Kidney (tissue), 14 donors: Measurements from ENCODE around the gene GNAO1. TPM values are rescaled to one million over a fixed set of nuclear protein-coding genes. Genes with fewer than 3 reads are reported as not detected.
A peak's percentile ranks its signal among the peaks of the same experiment; 100 is the strongest.

Experiments
- DNase-seq, 5 donors: peaks; one replicate each; pipeline ENCODE4 v3.0.0-alpha.2; 2013 to 2020
- FAIRE-seq: peaks from 2 replicates; lab custom pipeline; 2012; peaks lifted over from hg19 to GRCh38; lab: Jason Lieb, UNC
- H3K27ac ChIP-seq, 2 donors: one replicate each; pipeline ENCODE4 v1.7.0; 2013; ENCODE audit warnings: low read depth in 2 of 2, low read length in 2 of 2, inconsistent platforms in 1 of 2
- H3K27me3 ChIP-seq: one replicate; pipeline ENCODE4 v1.7.1; 2013; ENCODE audit warnings: low read length, inconsistent platforms; ENCODE audit not compliant: control insufficient read depth, insufficient read depth
- H3K36me3 ChIP-seq, 3 donors: one replicate each; pipeline versions ENCODE4 v1.7.0 to v1.7.1; 2013; ENCODE audit warnings: low read length in 3 of 3, control low read depth in 1 of 3, inconsistent platforms in 1 of 3; ENCODE audit not compliant: insufficient read depth in 3 of 3, control insufficient read depth in 2 of 3
- H3K4me1 ChIP-seq, 3 donors: one replicate each; pipeline versions ENCODE4 v1.7.0 to v1.7.1; 2013; ENCODE audit warnings: low read length in 3 of 3, inconsistent platforms in 1 of 3, low read depth in 1 of 3; ENCODE audit not compliant: control insufficient read depth in 2 of 3, insufficient read depth in 2 of 3
- H3K4me3 ChIP-seq, 3 donors: one replicate each; pipeline versions ENCODE4 v1.7.0 to v1.8.1; 2013; ENCODE audit warnings: low read length in 3 of 3, control low read depth in 1 of 3, inconsistent platforms in 1 of 3
- H3K9ac ChIP-seq, 3 donors: one replicate each; pipeline versions ENCODE4 v1.7.0 to v1.7.1; 2013; ENCODE audit warnings: low read length in 3 of 3, control low read depth in 1 of 3, inconsistent platforms in 1 of 3
- H3K9me3 ChIP-seq, 3 donors: one replicate each; pipeline versions ENCODE4 v1.7.0 to v1.7.1; 2013; ENCODE audit warnings: low read length in 3 of 3, control low read depth in 1 of 3, inconsistent platforms in 1 of 3; ENCODE audit not compliant: control insufficient read depth in 2 of 3, insufficient read depth in 1 of 3
- intact Hi-C: fragments of 100-400 bp; cut with DNase I; formaldehyde crosslinking; loops from one replicate; pipeline ENCODE4 v1.11.1; 2022
- polyA plus RNA-seq: library from polyadenylated mRNA; stranded (reverse); fragments of 350-450 nt; fragmentation: Illumina TruSeq; extraction: RNeasy Lipid Tissue Mini Kit (QIAGEN cat#74804); gene quantifications from one replicate; pipeline ENCODE4 v1.2.3, GENCODE V29; 2014; ENCODE audit warnings: low read depth, low replicate concordance; ENCODE audit not compliant: insufficient read depth
- total RNA-seq: library from RNA; stranded (reverse); fragmentation: NEBNext Ultra II Directional; extraction: Animal tissue kit (Norgen Biotek cat#: 25700); gene quantifications from one replicate; pipeline ENCODE4 v1.2.1, GENCODE V29; 2021
- TF ChIP-seq, protein P1 (sequence below): IDR thresholded peaks from 3 replicates; pipeline ENCODE4 v1.5.1; 2012; ENCODE audit warnings: mild to moderate bottlenecking, moderate library complexity, borderline replicate concordance; ENCODE audit not compliant: insufficient read depth; ENCODE audit errors: extremely low read depth
- donor health status: control.
- donor health status: control.
- donor health status: control.
- donor health status: control.
- donor health status: control.
- donor health status: DM: yes; HTN: yes; CAD: no.
- donor health status: Normal renal cell carcinoma (clear cell type).

Gene GNAO1
- total and polyA plus RNA-seq, 2 donors from 2014 or later, result 1.5 to 4.3 TPM

- TF ChIP-seq, protein P1, sequence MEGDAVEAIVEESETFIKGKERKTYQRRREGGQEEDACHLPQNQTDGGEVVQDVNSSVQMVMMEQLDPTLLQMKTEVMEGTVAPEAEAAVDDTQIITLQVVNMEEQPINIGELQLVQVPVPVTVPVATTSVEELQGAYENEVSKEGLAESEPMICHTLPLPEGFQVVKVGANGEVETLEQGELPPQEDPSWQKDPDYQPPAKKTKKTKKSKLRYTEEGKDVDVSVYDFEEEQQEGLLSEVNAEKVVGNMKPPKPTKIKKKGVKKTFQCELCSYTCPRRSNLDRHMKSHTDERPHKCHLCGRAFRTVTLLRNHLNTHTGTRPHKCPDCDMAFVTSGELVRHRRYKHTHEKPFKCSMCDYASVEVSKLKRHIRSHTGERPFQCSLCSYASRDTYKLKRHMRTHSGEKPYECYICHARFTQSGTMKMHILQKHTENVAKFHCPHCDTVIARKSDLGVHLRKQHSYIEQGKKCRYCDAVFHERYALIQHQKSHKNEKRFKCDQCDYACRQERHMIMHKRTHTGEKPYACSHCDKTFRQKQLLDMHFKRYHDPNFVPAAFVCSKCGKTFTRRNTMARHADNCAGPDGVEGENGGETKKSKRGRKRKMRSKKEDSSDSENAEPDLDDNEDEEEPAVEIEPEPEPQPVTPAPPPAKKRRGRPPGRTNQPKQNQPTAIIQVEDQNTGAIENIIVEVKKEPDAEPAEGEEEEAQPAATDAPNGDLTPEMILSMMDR, result no peak
- Histone ChIP-seq H3K9me3 (no peaks in the 10 kb centered on the region), H3K9ac (no peak overlapping the region), H3K4me3 (no peak overlapping the region), H3K4me1 (peaks cover 0 to 2% (median 0%) of the 10 kb centered on the region in 3 donors), H3K36me3 (no peaks in the 10 kb centered on the region), H3K27ac (no peak overlapping the region), H3K27me3 (no peaks in the 10 kb centered on the region)
- DNase-seq, result peak in 3 of 5 donors; percentile 43 to 59 (median 47)
- intact Hi-C loops, result no loop called here
- no peak for FAIRE-seq
These were observed 107.8 kb downstream of the GNAO1 start for GRCh38 chr16:56298948-56299596.

GRCh38 chr16:56300242-56300623 is 108.9 kb downstream of the GNAO1 start:
- TF ChIP-seq, protein P1, result no peak
- FAIRE-seq (no peak), DNase-seq (peak in 1 of 5 donors; percentile 18)
- Histone ChIP-seq H3K36me3 (no peaks in the 10 kb centered on the region), H3K9me3 (no peaks in the 10 kb centered on the region), H3K9ac (no peak overlapping the region), H3K4me3 (no peak overlapping the region), H3K4me1 (peaks cover 0 to 2% (median 0%) of the 10 kb centered on the region in 3 donors), H3K27ac (no peak overlapping the region), H3K27me3 (no peaks in the 10 kb centered on the region)
- intact Hi-C loops, result no loop called here

DNA sequence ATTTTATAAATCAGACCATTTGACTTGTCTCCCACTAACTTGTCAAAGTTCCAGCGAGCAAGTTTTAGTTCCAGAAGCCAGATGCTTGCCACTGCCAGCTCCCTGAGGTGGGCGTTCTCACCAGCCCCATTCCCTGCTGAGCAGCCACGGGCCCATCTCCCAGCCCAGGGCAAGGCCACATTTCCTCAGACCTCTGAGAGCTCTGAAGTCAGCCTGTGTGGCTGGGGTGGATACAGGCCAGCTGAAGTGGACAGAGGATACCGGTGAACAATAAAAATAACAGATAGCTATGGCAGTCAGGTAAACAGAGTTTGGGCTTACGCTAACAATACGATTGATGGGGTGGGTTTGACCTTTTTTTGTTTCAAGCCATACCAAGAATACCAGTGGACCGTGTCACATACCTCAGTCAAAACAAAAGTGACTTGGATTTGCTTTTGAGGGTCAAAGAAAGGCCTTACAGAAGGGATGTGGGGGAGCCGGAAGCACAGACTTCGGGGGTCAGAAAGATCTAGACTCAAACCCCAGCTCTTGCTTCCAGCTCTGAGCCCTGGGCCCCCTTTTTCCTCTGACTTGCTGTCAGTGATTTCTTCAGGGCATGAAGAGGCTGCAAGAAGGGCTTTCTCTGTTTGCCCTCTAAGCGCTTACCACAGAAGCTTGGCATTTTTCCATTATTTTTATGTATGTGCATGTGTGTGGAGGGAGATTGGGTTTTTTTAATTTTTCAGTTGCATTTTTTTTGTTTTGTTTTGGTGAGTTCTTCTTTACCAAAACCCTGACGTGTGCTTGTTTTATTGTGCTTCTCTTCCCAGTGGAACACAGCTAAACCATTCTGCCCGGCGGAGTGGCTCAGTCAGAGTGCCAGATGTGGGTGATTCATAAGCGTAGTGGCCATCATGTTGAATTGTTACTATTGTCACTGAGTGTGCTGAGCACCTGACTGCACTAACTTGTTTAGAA is 109.9 kb downstream of the GNAO1 start:
- intact Hi-C loops, result no loop called here
- DNase-seq (peak in 4 of 5 donors; percentile 38 to 82 (median 63)), FAIRE-seq (no peak)
- H3K27ac ChIP-seq, result no peak overlapping the region
- no peaks in the 10 kb centered on the region for H3K27me3 ChIP-seq
- H3K9me3 ChIP-seq, result no peaks in the 10 kb centered on the region
- H3K4me1 ChIP-seq, result no peaks in the 10 kb centered on the region
- TF ChIP-seq, protein P1, result no peak
- H3K9ac ChIP-seq, result no peak overlapping the region
- no peaks in the 10 kb centered on the region for H3K36me3 ChIP-seq
- no peak overlapping the region for H3K4me3 ChIP-seq
